Skeletal muscle tissue (tissue), 4 donors: ENCODE data around the gene SEL1L. TPM values are rescaled to one million over a fixed set of nuclear protein-coding genes. Genes with fewer than 3 reads are reported as not detected.
"Not testable (repeated sequence)": the region's sequence is repeated elsewhere in the genome, so short reads cannot be mapped to it uniquely, and the experiment has no call there.

ENCODE experiments used
- H3K27ac ChIP-seq: one replicate; pipeline ENCODE4 v1.7.0; 2013; ENCODE audit warnings: mild to moderate bottlenecking, low read depth, low read length, inconsistent platforms
- H3K27me3 ChIP-seq, 3 donors: one replicate each; pipeline ENCODE4 v1.7.0; 2013; ENCODE audit warnings: low read length in 3 of 3; ENCODE audit not compliant: control insufficient read depth in 3 of 3, insufficient read depth in 3 of 3
- H3K36me3 ChIP-seq, 3 donors: one replicate each; pipeline ENCODE4 v1.7.0; 2013; ENCODE audit warnings: low read length in 3 of 3; ENCODE audit not compliant: control insufficient read depth in 3 of 3, insufficient read depth in 3 of 3
- H3K4me1 ChIP-seq, 3 donors: one replicate each; pipeline ENCODE4 v1.7.0; 2013; ENCODE audit warnings: low read length in 3 of 3, mild to moderate bottlenecking in 3 of 3; ENCODE audit not compliant: control insufficient read depth in 3 of 3, insufficient read depth in 3 of 3
- H3K4me3 ChIP-seq, 3 donors: one replicate each; pipeline ENCODE4 v1.7.0; 2013; ENCODE audit warnings: low read length in 3 of 3
- H3K9ac ChIP-seq, 3 donors: one replicate each; pipeline ENCODE4 v1.7.0; 2013; ENCODE audit warnings: low read length in 3 of 3, mild to moderate bottlenecking in 3 of 3, moderate library complexity in 2 of 3, low read depth in 1 of 3
- H3K9me3 ChIP-seq, 3 donors: one replicate each; pipeline ENCODE4 v1.7.0; 2013; ENCODE audit warnings: low read length in 3 of 3; ENCODE audit not compliant: control insufficient read depth in 3 of 3
- total RNA-seq: library from RNA; depleted of rRNA; stranded (reverse); fragments of >200 nt; gene quantifications from one replicate; pipeline ENCODE4 v1.2.3, GENCODE V29; 2014
- donor health status: Osteomylitis.

SEL1L gene
- total RNA-seq, 1 donor from 2014 or later, result 34.4 TPM

DNA sequence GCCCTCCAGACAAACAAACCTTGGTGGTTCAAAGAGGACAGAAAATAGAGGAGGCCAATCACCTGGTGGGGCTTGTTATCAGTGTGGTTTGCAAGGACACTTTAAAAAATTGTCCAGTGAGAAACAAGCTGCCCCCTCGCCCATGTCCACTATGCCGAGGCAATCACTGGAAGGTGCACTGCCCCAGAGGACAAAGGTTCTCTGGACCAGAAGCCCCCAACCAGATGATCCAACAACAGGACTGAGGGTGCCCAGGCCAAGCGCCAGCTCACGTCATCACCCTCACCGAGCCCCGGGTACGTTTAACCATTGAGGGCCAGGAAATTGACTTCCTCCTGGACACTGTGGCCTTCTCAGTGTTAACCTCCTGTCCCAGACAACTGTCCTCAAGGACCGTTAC, 17.7 kb downstream of the SEL1L start:
- Histone ChIP-seq H3K4me1 (peaks cover 16 to 29% (median 28%) of the 10 kb centered on the region in 3 donors), H3K36me3 (peaks cover 0 to 15% (median 0%) of the 10 kb centered on the region in 3 donors)
- not testable (repeated sequence) for H3K9ac ChIP-seq, H3K4me3 ChIP-seq, H3K9me3 ChIP-seq, H3K27ac ChIP-seq, H3K27me3 ChIP-seq

DNA sequence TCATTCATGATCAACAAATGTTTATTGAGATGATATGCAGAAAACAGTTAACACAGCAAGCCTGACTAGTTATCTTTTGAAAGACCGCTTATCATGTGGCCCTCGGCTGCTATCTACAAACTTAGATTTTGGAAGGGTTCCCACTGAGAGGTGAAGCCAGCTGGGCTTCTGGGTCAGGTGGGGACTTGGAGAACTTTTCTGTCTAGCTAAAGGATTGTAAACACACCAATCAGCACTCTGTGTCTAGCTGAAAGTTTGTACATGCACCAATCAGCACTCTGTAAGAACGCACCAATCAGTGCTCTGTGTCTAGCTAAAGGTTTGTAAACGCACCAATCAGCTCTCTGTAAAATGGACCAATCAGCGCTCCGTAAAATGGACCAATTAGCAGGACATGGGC, 20.8 kb downstream of the SEL1L start:
- Histone ChIP-seq H3K4me1 (peaks cover 24 to 31% (median 26%) of the 10 kb centered on the region in 3 donors), H3K36me3 (peaks cover 0 to 14% (median 0%) of the 10 kb centered on the region in 3 donors)
- not testable (repeated sequence) for H3K27me3 ChIP-seq, H3K9ac ChIP-seq, H3K9me3 ChIP-seq, H3K4me3 ChIP-seq, H3K27ac ChIP-seq

DNA sequence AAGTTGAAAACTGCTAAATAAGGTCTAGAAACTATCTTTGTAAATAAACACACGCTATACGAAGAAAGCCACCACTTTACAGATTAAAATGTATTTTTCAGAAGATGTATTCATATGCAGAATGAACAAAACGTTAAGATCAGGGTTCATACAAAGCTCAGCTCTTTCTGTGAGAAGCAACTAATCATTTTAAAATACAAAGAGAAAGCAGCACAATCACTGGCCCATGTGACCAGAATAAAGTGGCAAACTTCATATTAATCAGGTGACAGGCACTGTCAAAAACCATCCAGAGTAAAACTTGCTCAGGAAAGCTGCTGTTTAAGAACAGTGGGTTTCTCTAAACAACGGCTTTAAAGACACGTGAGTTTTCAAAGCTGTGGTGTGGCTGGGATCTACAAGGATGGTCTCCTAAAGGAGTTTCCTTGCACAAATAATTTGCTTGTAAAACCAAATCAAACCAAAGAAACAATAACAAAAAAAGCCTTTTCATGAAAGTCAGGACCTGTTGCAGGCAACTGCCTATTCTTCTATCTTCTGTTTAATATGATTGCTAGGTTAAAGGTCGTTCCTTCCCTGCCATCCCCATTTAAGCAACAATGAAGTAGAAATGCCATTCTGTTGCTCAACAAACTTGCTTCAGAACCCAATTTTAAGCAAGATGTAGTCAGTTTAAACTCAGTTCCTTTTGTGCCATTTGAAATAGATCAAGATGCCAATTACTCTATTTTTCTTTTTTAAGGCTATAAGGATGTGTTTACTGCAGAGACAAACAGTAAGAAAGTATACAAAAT, 22.3 kb downstream of the SEL1L start:
- H3K4me3 ChIP-seq, result no peak overlapping the region
- H3K9me3 ChIP-seq, result no peaks in the 10 kb centered on the region
- H3K9ac ChIP-seq, result no peak overlapping the region
- H3K27me3 ChIP-seq, result no peaks in the 10 kb centered on the region
- H3K36me3 ChIP-seq, result peaks cover 0 to 18% (median 5%) of the 10 kb centered on the region in 3 donors
- no peak overlapping the region for H3K27ac ChIP-seq
- H3K4me1 ChIP-seq, result peaks cover 11 to 22% (median 16%) of the 10 kb centered on the region in 3 donors

DNA sequence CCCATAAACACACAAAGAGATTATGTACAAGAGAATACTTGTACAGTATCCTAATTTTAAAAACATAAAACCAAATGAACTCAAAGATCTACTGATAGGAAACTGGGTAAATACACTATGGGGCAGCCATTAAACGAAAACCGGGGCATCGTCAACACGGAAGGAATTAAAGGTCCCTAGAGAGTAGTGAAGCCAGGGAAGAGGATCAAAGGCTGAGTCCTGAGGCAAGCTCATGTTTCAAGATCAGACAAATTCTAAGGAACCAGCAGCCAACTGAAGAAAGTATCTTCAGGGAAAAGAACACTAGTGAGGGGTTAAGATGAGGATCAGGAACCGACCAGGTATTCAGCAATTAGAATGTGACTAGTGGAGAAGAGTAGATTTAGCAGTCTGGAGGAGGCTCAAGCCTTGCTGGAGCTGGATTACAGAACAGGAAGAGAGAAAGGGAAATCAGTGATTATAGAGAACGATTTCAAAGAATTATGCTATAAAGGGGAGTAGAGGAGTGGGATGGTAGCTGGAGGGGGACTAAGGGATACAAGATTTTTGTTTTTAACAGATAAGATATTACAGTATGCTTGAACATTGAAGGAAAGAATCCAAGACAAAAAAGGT, 23.7 kb downstream of the SEL1L start:
- H3K9me3 ChIP-seq, result no peaks in the 10 kb centered on the region
- H3K27ac ChIP-seq, result peak overlapping the region; percentile 15
- peaks cover 3 to 24% (median 9%) of the 10 kb centered on the region in 3 donors for H3K36me3 ChIP-seq
- peak overlapping the region in 1 of 3 donors; percentile 2 for H3K4me3 ChIP-seq
- H3K4me1 ChIP-seq, result peaks cover 10 to 15% (median 11%) of the 10 kb centered on the region in 3 donors
- peak overlapping the region in 1 of 3 donors; percentile 45 for H3K9ac ChIP-seq
- H3K27me3 ChIP-seq, result no peaks in the 10 kb centered on the region

DNA sequence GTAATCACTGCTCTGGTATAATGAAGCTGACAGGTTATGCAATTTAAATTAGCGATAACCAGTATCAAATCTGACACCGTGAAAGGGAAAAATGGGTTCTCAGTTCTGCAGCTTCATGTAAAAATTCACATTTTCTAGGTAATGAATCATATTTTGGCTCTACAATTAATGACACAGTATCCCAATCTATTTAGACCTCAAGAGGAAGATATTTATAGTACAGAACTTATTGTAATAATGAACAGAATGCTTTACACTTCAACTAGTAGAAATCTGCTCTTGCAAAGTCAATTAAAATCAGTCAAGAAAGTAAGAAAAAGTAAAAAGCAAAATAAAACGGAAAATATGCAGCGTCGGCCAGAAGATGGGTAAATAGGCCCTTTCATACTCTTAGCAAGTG, 24.3 kb downstream of the SEL1L start:
- peaks cover 8 to 28% (median 14%) of the 10 kb centered on the region in 3 donors for H3K36me3 ChIP-seq
- H3K4me3 ChIP-seq, result no peak overlapping the region

DNA sequence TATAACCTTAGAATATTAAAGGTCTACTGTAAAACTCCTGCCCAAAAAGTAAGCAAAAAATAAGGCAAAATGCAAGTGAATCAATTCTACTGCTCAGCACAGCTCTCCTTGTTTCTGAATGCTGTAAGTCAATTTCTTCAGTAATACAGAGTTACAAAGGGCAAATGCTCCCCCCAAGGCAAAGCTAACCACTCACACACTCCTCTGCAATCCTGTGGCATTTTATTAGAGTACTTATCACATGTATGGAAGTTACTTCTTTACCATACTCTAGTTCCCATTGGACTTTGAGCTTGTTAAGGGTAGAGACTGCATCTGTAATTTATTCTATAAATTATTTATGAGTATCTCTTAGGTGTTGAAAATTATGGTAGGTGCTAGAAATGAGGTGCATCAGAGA, 27.2 kb downstream of the SEL1L start:
- H3K9me3 ChIP-seq, result no peaks in the 10 kb centered on the region
- H3K27ac ChIP-seq, result no peak overlapping the region
- H3K9ac ChIP-seq, result no peak overlapping the region
- H3K4me1 ChIP-seq, result peaks cover 10 to 14% (median 11%) of the 10 kb centered on the region in 3 donors
- no peaks in the 10 kb centered on the region for H3K27me3 ChIP-seq
- H3K36me3 ChIP-seq, result peaks cover 16 to 38% (median 31%) of the 10 kb centered on the region in 3 donors
- H3K4me3 ChIP-seq, result no peak overlapping the region

More for the DNA sequence above, 24.3 kb downstream of the SEL1L start:
- Histone ChIP-seq H3K9me3 (no peaks in the 10 kb centered on the region), H3K27me3 (no peaks in the 10 kb centered on the region), H3K27ac (no peak overlapping the region), H3K4me1 (peaks cover 10 to 15% (median 11%) of the 10 kb centered on the region in 3 donors), H3K9ac (no peak overlapping the region)

DNA sequence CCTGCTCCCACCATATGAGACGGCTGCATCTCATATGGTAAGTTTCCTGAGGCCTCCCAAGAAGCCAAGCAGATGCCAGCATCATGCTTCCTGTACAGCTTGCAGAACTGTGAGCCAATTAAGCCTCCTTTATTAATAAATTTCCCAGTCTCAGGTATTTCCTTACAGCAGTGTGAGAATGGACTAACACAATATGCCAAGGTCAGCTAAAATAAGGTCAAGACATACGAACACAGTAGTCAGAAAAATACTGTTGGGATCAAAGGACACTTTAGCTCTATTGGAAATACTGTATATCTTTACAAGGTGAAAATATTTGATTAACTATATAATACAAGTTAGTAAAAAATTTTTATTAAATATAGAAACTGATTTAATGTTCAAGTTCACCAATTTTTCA, 28.8 kb downstream of the SEL1L start:
- no peak overlapping the region for H3K27ac ChIP-seq
- no peaks in the 10 kb centered on the region for H3K27me3 ChIP-seq
- H3K4me3 ChIP-seq, result no peak overlapping the region
- peaks cover 6 to 7% (median 7%) of the 10 kb centered on the region in 3 donors for H3K4me1 ChIP-seq
- H3K9me3 ChIP-seq, result no peaks in the 10 kb centered on the region
- H3K36me3 ChIP-seq, result peaks cover 20 to 43% (median 37%) of the 10 kb centered on the region in 3 donors
- H3K9ac ChIP-seq, result no peak overlapping the region

DNA sequence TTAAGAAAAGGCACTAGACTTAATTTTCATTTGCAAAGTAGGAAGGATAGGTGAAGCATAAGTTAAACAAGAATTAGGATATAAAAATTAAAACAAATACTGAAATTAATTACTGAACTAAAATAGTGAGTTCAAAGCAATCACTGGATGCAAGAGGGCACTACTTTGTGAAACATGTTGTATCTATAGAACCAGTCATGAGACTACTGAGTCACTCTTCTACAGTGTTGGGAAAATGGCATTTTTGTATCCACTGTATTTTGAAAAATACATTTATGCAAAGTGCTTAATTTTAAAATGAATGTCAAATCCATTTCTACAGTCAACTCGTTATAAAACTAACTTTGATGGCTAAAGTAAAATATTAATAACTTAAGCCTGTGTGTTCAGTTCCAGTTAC, 47.9 kb downstream of the SEL1L start:
- peaks cover 34 to 62% (median 58%) of the 10 kb centered on the region in 3 donors for H3K36me3 ChIP-seq

DNA sequence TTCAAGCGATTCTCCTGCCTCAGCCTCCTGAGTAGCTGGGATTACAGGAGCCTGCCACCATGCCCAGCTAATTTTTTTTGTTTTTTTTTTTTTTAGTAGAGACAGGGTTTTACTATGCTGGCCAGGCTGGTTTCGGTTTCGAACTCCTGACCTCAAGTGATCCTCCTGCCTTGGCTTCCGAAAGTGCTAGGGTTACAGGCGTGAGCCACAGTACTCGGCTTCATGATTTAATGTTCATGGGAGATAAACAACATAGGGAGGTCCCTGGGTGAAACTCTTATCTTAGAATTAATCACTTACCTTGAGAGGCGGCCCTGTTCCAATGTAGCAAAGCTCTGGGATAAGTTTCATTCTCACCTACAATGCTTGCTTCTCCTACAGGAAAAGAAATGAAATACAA, 48.3 kb downstream of the SEL1L start:
- Histone ChIP-seq H3K4me1 (no peaks in the 10 kb centered on the region), H3K27ac (no peak overlapping the region), H3K36me3 (peaks cover 36 to 66% (median 62%) of the 10 kb centered on the region in 3 donors), H3K4me3 (no peak overlapping the region), H3K9me3 (no peaks in the 10 kb centered on the region), H3K27me3 (no peaks in the 10 kb centered on the region), H3K9ac (no peak overlapping the region)

More for the DNA sequence above, 47.9 kb downstream of the SEL1L start:
- Histone ChIP-seq H3K4me3 (no peak overlapping the region), H3K9ac (no peak overlapping the region), H3K27ac (no peak overlapping the region), H3K9me3 (no peaks in the 10 kb centered on the region), H3K27me3 (no peaks in the 10 kb centered on the region), H3K4me1 (no peaks in the 10 kb centered on the region)

DNA sequence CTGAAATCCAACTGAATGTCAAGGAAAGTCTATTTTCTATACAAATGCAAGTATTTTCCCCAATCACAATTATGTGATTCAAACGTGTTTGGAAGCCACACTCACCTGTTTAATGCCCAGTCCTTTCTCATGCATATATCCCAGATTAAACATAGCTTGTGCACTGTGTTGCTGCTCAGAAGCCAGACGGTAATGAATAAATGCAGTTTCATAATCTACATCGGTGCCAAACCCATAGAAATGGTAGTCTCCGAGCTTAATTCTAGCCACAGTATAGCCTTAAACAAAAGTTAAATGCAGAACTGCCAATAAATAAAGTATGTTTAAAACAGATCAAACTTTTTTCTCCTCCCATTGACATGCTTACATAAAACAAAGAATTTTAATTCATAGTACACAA, 49.5 kb downstream of the SEL1L start:
- Histone ChIP-seq H3K36me3 (peaks cover 38 to 65% (median 56%) of the 10 kb centered on the region in 3 donors), H3K27me3 (no peaks in the 10 kb centered on the region), H3K27ac (no peak overlapping the region), H3K4me3 (no peak overlapping the region), H3K4me1 (no peaks in the 10 kb centered on the region), H3K9ac (no peak overlapping the region), H3K9me3 (no peaks in the 10 kb centered on the region)
